HG03558 (cell line): Measurements from ENCODE around the gene ITLN2.
"Not testable (repeated sequence)": the region's sequence is repeated elsewhere in the genome, so short reads cannot be mapped to it uniquely, and the experiment has no call there.

Experiments
- ATAC-seq: cut with Tn5 transposase; IDR thresholded peaks from one replicate; pipeline ENCODE4 v1.9.1; 2021; ENCODE audit warnings: moderate number of reproducible peaks; ENCODE audit not compliant: unreplicated experiment; ENCODE audit errors: extremely low read depth

ITLN2 gene

DNA sequence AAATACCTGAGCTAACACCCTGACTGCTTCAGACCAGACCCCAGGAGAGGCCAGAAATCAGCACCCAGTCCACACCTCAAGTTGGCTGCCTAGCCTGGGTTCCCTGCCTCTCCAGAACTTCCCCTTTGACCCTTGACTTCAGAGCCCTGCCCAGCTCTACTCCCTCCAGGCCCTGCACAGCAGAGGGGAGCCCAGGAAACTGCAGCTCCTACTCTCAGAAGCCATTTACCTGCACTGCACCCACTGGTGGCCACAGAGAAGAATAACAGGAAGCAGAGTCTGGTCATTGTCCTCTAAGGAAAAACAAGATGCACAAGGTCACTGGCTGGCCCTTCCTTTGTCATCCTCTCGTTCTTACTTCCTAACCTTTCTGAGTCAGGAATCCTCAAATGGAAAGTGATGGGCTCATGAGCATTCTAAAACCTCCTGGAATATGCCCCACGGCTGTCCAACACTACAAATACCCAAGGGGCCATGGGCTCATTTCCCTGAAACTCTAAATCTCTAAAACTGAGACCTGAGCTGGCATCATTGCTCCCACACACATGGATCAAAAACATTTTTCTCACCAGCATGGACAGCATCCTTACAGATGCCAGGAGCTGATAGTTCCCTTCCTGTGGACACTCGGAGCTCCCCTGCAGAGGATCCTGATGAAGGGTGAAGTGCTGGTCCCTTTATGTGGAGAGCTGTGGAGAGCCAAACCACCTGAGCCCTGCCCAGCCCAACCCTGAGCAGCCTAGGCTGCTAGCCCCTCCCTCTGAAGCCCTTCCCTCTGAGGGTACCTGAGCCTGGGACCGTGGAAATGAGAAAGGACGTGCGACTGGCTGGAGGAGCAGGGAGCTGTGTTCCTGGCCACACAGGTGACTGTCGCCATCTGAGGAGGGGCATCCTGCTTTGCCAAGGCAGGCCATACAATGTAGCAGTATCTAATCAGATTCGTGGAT, at the start of gene ITLN2:
Gene ITLN2, minus strand, starts transcription at position 652 of the 947 bp plus-strand sequence. Its CDS starts 68 bp downstream, at position 584.
- no peak for ATAC-seq

DNA sequence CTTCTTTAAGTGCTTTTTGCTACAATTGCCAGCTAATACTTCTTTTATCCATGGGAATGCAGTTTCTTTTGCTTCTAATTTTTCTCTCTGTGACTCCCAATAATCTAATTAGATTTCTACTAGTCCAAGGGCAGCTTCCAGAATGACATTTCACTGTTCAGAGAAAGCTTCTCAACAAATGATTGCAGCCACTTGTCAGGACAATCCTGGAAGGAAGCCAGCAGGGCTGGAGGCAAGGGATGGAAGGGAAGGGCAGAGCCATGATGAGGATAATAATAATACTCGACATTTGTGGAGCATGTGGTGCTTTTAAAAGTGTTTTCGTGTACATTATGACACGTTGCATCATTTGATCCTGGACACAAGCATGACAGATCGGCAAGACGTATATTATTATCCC, 46.9 kb upstream of the ITLN2 start:
- no peak for ATAC-seq

DNA sequence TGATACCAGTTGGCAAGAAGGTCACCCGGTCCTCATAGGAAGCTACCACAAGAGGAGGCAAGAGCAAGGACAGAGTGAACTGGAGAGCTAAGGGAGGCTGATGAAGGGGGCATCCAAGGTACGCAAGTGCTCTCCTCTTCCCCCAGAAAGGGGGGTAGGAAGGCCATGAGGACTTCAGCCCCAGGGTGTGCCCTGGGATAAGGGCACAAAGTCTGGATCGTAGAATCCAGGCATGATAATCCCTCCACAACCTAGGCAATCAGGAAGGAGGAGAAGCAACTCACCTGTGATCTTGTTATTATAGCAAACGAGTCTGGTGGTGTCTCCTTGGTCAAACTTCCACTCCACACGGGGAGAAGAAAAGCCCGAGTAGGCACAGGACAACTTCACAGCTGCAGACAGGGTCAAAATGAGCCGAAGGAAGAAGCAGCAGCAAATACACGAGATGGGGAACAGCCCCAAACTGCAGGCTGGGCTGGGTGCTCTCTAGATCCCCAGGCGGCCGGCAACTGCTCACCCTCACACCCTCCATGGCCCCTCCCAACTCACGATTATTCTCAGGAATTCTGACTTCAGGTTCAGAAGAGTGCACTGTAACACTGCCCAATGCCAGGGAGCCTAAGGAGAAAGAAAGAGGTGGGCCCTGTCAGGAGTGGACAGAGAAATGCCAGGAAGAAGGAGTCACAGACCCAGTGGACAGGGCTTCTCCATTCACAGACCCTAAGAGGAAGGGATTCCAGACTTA, 46.3 kb upstream of the ITLN2 start:
- ATAC-seq, result no peak

DNA sequence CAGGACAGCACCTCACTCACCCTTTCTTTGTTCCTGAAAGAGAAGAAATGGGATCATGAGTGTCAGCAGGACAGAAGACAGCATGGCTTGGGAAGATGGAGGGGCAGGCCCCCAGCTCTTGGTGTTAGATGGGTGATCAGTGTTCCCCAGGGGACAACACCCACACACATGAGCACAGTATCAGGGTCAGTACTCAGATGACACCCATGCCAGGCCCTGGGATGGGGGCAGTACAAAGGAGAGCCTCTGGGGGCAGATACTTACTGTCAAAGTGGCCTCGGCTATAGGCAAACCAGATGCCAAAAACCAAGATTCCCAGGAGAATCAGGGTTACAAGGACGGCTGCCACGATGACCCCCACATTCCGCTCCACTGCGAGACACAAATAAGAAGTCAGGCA, 44.8 kb upstream of the ITLN2 start:
- no peak for ATAC-seq

DNA sequence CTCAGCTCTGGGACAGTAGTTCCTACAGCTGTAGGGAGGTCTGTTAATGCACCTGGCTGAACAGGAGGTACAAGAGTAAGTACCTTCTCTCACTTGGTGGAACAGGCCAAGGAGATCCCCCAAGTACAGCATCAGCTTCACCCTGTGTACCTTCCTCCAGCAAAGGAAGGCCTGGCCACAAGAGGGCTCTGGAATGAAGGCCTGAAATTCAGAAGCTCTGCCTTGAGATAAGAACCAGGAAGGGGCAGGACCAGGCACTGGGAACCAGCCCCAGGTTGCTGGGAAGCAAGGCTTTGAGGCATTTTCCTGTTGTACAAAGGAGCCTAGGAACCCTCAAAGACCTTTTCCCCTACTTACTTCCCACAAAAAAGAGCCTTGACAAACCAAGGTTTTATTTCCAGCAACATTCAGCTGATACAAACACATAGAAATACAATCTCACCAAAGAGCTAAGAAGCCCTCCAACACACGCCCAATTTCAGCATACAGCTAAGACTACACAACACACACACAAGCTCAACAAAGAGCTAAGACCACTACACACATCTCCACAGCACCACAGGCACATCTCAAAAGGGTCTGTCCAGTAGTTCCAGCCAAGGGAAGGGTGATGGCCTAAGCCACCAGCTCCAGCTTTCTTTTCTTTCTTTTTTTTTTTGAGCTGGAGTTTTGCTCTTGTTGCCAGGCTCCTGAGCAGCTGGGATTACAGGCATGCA, 42.9 kb upstream of the ITLN2 start:
- no peak for ATAC-seq

DNA sequence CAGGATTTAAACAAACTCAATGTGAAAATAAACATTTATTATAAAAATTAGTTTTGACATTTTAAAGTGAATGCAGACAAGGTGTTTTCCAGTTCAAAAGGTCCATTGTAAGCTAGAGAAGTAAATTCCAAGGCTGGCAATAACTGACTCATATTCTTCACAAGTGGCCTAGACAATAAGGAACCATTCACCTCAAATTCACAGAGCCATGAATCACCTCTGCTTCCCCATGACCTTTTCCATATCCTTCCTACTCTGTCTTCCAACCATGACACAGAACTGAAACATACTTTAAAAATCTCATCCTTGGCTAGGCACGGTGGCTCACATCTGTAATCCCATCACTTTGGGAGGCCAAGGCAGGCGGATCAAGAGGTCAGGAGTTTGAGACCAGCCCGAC, 41.6 kb upstream of the ITLN2 start:
- no peak for ATAC-seq

DNA sequence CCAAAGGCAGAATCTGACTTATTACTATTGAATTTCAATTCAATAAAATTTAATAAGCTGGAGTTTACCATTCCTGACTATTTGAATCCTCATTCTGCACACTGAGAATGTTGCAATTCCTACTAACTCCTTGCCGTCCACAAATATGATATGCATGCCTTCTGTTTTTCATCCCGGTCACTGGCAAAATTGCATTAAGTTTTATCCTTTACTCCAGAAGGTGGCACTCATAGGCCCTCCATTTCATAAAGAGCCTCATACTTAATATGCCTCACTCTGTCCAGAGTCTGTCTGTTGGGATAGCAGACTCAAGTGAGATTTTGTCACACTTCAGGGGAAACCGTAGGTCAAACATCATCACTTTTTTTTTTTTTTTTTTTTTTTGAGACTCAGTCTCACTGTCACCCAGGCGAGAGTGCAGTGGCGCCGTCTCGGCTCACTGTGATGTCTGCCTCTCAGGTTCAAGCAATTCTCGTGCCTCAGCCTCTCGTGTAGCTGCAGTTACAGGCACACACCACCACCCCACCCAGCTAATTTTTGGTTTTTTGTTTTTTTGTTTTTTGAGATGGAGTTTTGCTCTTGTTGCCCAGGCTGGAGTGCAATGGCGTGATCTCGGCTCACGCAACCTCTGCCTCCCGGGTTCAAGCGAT, 39.1 kb upstream of the ITLN2 start:
- ATAC-seq, result no peak

DNA sequence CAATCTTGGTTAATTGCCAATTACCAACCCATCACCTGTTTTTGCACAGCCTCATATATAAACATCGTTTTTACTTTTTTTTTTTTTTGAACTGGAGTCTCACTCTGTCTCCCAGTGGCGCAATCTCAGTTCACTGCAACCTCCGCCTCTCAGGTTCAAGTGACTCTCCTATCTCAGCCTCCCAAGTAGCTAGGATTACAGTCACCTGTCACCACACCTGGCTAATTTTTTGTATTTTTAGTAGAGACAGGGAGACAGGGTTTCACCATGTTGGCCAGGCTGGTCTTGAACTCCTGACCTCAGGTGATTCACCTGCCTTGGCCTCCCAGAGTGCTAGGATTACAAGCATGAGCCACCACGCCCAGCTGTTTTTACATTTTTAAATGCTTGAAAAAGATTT, 37.4 kb upstream of the ITLN2 start:
- not testable (repeated sequence) for ATAC-seq

DNA sequence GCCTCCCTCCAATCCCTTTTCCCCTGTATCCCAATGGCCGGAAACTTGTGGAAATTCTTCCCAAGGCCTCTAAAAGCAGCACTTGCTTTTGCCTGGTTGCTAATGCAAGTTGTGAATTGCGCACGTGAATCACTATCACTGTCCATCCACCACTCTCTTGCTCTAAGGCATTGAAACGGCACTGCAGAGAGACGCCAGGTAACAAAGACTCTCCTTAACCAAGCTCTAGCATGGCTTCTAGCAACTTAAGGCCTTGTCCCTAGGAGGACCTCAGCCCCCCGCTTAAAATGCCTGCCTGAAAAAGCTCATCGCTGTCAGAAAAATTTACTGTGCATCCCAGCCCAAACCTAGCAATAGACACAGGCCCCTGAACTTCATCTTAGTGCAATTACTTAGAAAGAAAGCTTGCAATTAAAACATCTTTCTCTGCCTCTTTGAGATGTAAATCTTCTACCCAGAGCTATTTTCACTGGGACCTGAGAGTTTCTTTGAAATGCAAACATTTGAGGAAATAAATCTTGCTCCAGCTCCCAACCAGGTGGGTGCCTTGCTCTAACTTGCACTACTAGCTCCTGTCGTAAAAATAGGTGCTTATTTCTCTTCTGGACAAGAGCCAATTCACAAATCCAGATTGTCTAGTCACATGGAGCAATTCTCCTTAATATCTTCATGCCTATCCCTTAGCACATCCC, 32.9 kb upstream of the ITLN2 start:
- ATAC-seq, result no peak

DNA sequence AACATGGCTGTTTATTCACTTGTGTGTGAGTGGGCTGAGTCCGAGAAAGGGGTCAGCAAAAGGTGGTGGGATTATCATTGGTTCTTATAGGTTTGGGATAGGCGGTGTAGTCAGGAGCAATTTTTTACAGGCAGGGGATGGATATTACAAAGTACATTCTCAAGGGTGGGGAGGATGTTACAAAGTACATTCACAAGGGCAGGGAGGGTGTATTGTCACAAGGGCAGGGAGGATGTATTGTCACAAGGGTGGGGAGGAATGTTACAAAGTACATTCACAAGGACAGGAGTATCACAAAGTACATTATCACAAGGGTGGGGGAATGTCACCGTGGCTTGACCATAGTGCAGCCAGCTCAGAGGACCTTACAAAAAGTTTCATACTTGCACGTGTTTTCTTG, 31.1 kb upstream of the ITLN2 start:
- no peak for ATAC-seq

DNA sequence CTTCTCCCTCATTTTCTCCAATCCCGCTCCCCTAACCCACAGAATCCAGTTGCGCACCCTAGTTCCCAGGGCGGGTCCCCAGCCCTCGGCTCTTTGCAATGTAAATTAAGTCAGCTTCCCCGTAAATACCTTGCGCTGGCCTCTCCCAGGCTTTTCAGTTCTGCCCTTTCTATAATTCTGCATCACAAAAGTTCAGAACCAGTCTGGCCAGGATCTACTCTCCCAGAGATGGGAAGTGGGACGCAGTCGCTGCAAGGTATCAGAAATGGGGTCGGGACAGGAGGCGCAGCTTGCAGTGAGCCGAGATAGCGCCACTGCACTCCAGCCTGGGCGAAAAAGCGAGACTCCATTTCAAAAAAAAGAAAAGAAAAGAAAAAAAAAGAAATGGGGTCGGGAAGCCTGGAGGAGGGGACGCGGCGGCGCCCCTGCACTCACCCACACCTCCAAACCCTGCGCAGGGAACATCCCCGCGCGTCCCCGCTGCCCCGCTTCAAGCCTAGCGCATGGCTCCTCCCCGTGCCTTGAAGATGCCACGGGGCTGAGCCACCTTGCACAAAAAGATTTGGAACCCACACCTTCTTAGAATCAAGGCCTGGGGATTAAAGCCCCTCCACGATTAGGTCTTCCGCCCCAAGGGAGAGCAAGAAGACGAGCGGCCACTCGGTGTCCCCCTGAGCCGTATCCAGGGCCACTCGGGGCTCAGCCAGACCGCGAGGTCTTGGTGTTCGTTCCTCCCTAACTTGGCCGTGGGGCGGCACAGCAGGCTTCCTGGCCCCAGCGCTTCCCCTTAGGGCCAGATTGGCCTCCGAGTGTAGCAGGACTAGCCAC, 27.2 kb upstream of the ITLN2 start:
- no peak for ATAC-seq

DNA sequence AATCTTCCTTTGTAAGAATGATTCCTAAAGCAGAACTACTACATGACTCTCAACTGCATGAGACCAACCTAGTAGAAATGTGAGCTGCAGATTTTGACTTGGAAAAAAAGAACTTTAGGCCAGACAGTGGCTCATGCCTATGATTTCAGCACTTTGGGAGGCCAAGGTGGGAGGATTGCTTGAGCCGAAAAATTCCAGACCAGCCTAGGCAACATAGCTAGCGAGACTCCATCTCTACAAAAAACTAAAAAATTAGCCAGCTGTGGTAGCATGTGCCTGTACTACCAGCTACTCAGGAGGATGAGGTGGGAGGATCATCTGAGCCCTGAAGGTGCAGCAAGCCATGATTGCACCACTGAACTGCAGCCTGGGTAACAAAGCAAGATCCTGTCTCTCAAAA, 24.7 kb upstream of the ITLN2 start:
- no peak for ATAC-seq

DNA sequence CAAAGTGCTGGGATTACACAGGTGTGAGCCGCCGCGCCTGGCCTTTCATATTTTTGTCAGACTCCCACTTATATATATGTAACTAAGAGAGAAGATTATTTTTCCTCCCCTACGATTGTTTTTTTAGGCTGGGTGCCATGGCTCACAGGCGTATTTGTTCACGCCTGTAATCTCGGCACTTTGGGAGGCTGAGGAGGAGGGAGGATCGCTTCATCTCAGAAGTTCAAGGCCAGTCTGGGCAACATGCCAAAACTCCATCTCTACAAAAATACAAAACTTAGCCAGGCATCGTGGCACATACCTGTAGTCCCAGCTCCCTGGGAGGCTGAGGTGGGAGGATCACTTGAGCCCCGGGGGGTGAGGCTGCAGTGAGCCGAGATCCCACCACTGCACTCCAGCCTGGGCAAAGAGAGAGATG, 23.9 kb upstream of the ITLN2 start:
- no peak for ATAC-seq

DNA sequence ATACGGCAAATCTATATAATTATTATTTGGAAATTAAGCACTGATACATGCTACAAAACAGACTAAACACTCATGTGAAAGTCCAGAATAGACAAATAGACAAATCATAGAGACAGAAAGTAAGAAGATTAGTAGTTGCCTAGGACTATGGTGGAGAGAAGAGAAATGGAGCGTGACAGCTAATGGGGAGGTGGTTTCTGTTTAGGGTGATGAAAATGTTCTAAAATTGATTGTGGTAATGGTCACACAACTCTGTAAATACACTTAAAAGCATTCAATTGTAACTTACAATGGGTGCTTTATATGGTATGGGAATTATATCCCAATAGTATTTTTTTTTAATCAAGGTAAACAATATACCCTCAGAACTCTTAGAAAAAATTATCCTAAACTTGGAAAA, 20.4 kb upstream of the ITLN2 start:
- ATAC-seq, result no peak

DNA sequence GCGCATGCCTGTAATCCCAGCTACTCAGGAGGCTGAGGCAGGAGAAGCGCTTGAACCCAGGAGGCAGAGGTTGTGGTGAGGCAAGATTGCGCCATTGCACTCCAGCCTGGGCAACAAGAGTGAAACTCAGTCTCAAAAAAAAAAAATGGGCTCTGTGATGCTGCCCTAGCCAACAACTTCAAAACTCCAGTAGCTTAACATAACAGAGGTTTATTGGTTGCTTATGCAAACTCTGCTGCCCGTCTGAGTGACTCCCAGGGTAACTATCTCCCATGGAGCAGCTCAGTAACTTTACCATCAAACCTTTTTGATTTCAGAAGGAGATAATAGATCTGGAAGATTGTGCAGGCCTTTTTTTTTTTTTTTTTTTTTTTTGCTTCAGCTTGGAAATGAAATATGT, 18.9 kb upstream of the ITLN2 start:
- no peak for ATAC-seq

DNA sequence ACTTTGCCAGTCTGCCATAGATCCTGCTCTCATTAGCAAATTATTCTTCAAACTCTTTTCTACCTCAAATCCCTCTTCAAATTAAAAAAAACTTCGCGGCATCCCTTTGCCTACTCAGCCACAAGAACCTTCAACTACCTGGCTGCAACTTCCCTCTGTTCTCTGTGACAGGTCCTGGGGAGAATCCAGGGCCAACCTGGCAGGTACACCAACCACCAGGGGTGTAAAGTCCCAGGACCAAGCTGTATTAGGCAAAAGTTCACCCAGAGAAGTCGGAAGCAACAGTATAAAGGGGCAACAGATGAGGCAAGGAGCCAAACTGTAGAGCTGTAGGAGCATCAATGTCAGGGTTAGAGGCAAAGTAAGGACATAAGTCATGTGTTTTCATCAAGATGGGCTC, 18.3 kb upstream of the ITLN2 start:
- no peak for ATAC-seq

DNA sequence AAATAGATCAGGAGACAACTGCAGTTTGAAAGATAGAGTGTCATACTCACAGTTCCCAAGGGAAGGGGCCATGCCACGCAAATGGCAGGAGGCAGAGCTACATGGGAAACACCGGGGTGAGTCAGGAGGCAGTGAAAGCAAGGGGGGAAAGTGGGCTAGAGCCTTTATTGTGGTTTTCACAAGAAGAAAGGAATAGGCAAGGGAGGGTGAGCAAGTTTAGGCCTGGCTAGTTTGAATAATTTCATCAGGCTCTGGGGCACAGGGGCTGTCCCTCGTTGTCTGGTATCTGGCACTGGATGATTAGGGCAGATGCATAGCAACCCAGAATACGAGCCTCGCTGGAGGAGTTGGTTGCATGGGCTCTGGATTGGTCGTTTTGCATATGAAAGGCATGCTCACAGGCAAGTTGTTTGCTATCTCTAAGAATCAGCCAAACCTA, 17.0 kb upstream of the ITLN2 start:
- ATAC-seq, result no peak

DNA sequence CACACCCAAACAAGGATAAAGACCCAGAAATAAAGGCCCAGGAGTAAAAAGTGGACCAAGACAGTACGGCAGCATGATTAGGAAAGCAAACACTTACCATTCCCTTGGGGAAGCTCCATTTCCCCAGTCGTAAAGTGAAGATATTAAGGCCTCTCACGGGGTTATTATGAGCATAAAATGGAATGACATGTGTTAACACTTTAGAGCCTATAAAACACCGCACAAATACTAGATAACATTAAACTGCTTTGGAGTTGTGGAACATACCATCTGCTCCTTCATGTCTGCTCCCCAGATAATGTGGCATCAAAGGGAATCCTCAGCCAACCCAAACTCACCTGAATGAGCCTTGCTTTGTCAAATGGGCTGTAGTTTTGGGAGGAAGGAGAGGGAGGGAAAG, 8.9 kb upstream of the ITLN2 start:
- ATAC-seq, result no peak

DNA sequence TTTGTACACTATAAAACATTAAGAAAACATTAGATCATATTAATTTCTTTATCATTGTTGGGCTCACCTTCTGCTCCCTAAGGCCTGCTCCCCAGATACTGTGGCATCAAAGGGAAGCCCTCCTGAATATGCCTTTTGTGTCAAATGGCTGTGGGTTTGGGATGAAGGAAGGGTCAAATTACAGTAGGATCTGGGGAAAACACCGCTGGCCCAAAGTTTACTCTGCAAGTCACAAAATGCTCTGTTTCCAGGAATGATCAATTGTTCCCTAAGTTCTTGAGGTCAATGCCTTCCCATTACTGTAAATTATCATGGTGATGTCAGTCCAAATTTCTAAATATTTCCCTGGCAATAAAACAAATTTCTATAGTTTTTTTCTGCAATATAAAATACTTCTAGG, 6.8 kb upstream of the ITLN2 start:
- no peak for ATAC-seq
